NB4 (cell line): ENCODE results near the gene LCN2.

ENCODE experiments used
- DNase-seq: peaks from one replicate; pipeline ENCODE4 v3.0.0; 2010; ENCODE audit warnings: low read depth
- H3K4me3 ChIP-seq: one replicate; pipeline ENCODE4 v1.5.1; 2011; ENCODE audit warnings: mild to moderate bottlenecking, low read depth, low read length, moderate library complexity
- CTCF ChIP-seq: IDR thresholded peaks from one replicate; pipeline ENCODE4 v1.5.1; 2012; ENCODE audit warnings: low read depth, low read length
- MAX ChIP-seq: IDR thresholded peaks from 2 replicates; pipeline ENCODE4 v1.6.1; 2011; ENCODE audit warnings: low read depth, low read length
- MYC ChIP-seq: IDR thresholded peaks from 2 replicates; pipeline ENCODE4 v1.6.1; 2011; ENCODE audit warnings: low read depth, low read length
- POLR2A ChIP-seq: IDR thresholded peaks from 2 replicates; pipeline ENCODE4 v1.6.1; 2011; ENCODE audit warnings: mild to moderate bottlenecking; ENCODE audit not compliant: insufficient read length; ENCODE audit errors: extremely low read depth

Gene LCN2

GRCh38 chr9:128149001-128149701, at the start of gene LCN2:
Gene LCN2, plus strand, starts transcription at chr9:128149453. Its CDS starts 73 bp downstream, at chr9:128149526.
- no peak within 1 kb of the TSS for H3K4me3 ChIP-seq
- no peak for TF ChIP-seq MYC
- TF ChIP-seq CTCF = no peak
- TF ChIP-seq MAX = no peak
- TF ChIP-seq POLR2A = no peak
- DNase-seq = no peak

- no peak for TF ChIP-seq CTCF
- TF ChIP-seq MAX = no peak
- no peak for TF ChIP-seq POLR2A
- no peak for DNase-seq
- H3K4me3 ChIP-seq = no peak overlapping the region
These were observed 49.2 kb upstream of the LCN2 start for GRCh38 chr9:128099932-128100491.

- TF ChIP-seq CTCF (no peak), POLR2A (no peak), MYC (no peak), MAX (no peak)
- no peak for DNase-seq
These were observed 48.7 kb upstream of the LCN2 start for GRCh38 chr9:128100581-128100980.

GRCh38 chr9:128101231-128101661, 48.0 kb upstream of the LCN2 start:
- TF ChIP-seq MYC (no peak), POLR2A (no peak), CTCF (no peak), MAX (no peak)
- H3K4me3 ChIP-seq = no peak overlapping the region
- no peak for DNase-seq

More at GRCh38 chr9:128100581-128100980, 48.7 kb upstream of the LCN2 start:
- no peak overlapping the region for H3K4me3 ChIP-seq

- no peak for TF ChIP-seq CTCF
- no peak for TF ChIP-seq POLR2A
- no peak for TF ChIP-seq MYC
- TF ChIP-seq MAX = no peak
- DNase-seq = no peak
- H3K4me3 ChIP-seq = no peak overlapping the region
These were observed 47.6 kb upstream of the LCN2 start for GRCh38 chr9:128101690-128102089.
